Liver (tissue), 9 donors: Measurements from ENCODE around the gene RETN. TPM values are rescaled to one million over a fixed set of nuclear protein-coding genes. Genes with fewer than 3 reads are reported as not detected.

Experiments
- DNase-seq: peaks from one replicate; pipeline ENCODE4 v3.0.0-alpha.2; 2017; ENCODE audit warnings: low spot score
- H3K27ac ChIP-seq, 2 donors: one replicate each; pipeline ENCODE4 v1.7.0; 2013; ENCODE audit warnings: inconsistent platforms in 2 of 2, low read length in 2 of 2, control low read depth in 1 of 2, low read depth in 1 of 2, mild to moderate bottlenecking in 1 of 2
- H3K27me3 ChIP-seq, 4 donors: one replicate each; pipeline versions ENCODE4 v1.6.1 to v1.7.0; 2013; ENCODE audit warnings: low read length in 3 of 4, inconsistent platforms in 1 of 4, mild to moderate bottlenecking in 1 of 4, moderate library complexity in 1 of 4; ENCODE audit not compliant: control insufficient read depth in 4 of 4, insufficient read depth in 4 of 4
- H3K36me3 ChIP-seq, 4 donors: one replicate each; pipeline versions ENCODE4 v1.6.1 to v1.7.0; 2013; ENCODE audit warnings: low read length in 3 of 4, mild to moderate bottlenecking in 3 of 4, low read depth in 1 of 4, moderate library complexity in 1 of 4; ENCODE audit not compliant: control insufficient read depth in 4 of 4, insufficient read depth in 3 of 4
- H3K4me1 ChIP-seq, 4 donors: one replicate each; pipeline versions ENCODE4 v1.6.1 to v1.7.0; 2013; ENCODE audit warnings: low read length in 3 of 4, mild to moderate bottlenecking in 3 of 4, moderate library complexity in 1 of 4; ENCODE audit not compliant: control insufficient read depth in 4 of 4, insufficient read depth in 4 of 4
- H3K4me3 ChIP-seq, 3 donors: one replicate each; pipeline versions ENCODE4 v1.6.1 to v1.7.0; 2013; ENCODE audit warnings: low read length in 3 of 3, control low read depth in 1 of 3, low read depth in 1 of 3, mild to moderate bottlenecking in 1 of 3
- H3K9ac ChIP-seq, 2 donors: one replicate each; pipeline ENCODE4 v1.7.0; 2013; ENCODE audit warnings: low read length in 2 of 2, mild to moderate bottlenecking in 2 of 2, moderate library complexity in 2 of 2, control low read depth in 1 of 2, low read depth in 1 of 2
- H3K9me3 ChIP-seq, 4 donors: one replicate each; pipeline versions ENCODE4 v1.6.1 to v1.7.0; 2013; ENCODE audit warnings: low read length in 3 of 4; ENCODE audit not compliant: control insufficient read depth in 4 of 4
- EGR1 ChIP-seq, 2 donors: IDR thresholded peaks; 2 replicates each; pipeline ENCODE4 v1.6.1; 2016 to 2018; ENCODE audit warnings: antibody characterized with exemption in 2 of 2, low read depth in 2 of 2
- FOXA1 ChIP-seq: IDR thresholded peaks from 2 replicates; pipeline ENCODE4 v1.6.1; 2016; ENCODE audit warnings: antibody characterized with exemption
- FOXA2 ChIP-seq: IDR thresholded peaks from 2 replicates; pipeline ENCODE4 v1.6.1; 2016; ENCODE audit warnings: antibody characterized with exemption
- GABPA ChIP-seq, 2 donors: IDR thresholded peaks in 1 of 2; conservative IDR thresholded peaks in 1 of 2; 2 replicates each; pipeline ENCODE4 v1.6.1; 2016; ENCODE audit warnings: antibody characterized with exemption in 2 of 2, mild to moderate bottlenecking in 1 of 2, moderate library complexity in 1 of 2
- HNF4A ChIP-seq, 2 donors: conservative IDR thresholded peaks; 2 replicates each; pipeline ENCODE4 v1.6.1; 2016; ENCODE audit warnings: antibody characterized with exemption in 2 of 2, mild to moderate bottlenecking in 2 of 2
- HNF4G ChIP-seq: IDR thresholded peaks from 2 replicates; pipeline ENCODE4 v1.6.1; 2016; ENCODE audit warnings: antibody characterized with exemption
- JUND ChIP-seq, 2 donors: IDR thresholded peaks; 2 replicates each; pipeline ENCODE4 v1.6.1; 2016; ENCODE audit warnings: antibody characterized with exemption in 2 of 2
- NR2F2 ChIP-seq: IDR thresholded peaks from 2 replicates; pipeline ENCODE4 v1.6.1; 2016; ENCODE audit warnings: antibody characterized with exemption
- RAD21 ChIP-seq, 2 donors: IDR thresholded peaks; 2 replicates each; pipeline ENCODE4 v1.6.1; 2016; ENCODE audit warnings: antibody characterized with exemption in 2 of 2, mild to moderate bottlenecking in 2 of 2
- RXRA ChIP-seq, 2 donors: IDR thresholded peaks; 2 replicates each; pipeline ENCODE4 v1.6.1; 2017 to 2018; ENCODE audit warnings: antibody characterized with exemption in 2 of 2, mild to moderate bottlenecking in 1 of 2
- SP1 ChIP-seq: IDR thresholded peaks from 2 replicates; pipeline ENCODE4 v1.6.1; 2018; ENCODE audit warnings: antibody characterized with exemption, mild to moderate bottlenecking
- TAF1 ChIP-seq: conservative IDR thresholded peaks from 2 replicates; pipeline ENCODE4 v1.6.1; 2016; ENCODE audit warnings: antibody characterized with exemption, mild to moderate bottlenecking
- YY1 ChIP-seq: IDR thresholded peaks from 2 replicates; pipeline ENCODE4 v1.6.1; 2016; ENCODE audit warnings: antibody characterized with exemption, mild to moderate bottlenecking
- WGBS: extraction: QIAGEN DNeasy Blood & Tissue Kit; methylation state at CpG from one replicate; pipeline ENCODE4 v1.1.7; 2013; 5-methylcytosine and 5-hydroxymethylcytosine counted together
- polyA plus RNA-seq, 2 donors: library from polyadenylated mRNA; stranded (reverse) in 1 of 2; unstranded in 1 of 2; fragments of 200-250 nt in 1 of 2; fragments of >200 nt in 1 of 2; fragmentation: Nextera tagmentation in 1 of 2; extraction: Ambion mirVana in 1 of 2; gene quantifications; one replicate each; pipeline versions ENCODE4 v1.2.1 to v1.2.3, GENCODE V29; 2013 to 2015
- total RNA-seq, 2 donors: library from RNA; depleted of rRNA; stranded (reverse); fragments of >200 nt; gene quantifications; one replicate each; pipeline ENCODE4 v1.2.3, GENCODE V29; 2014
- TF ChIP-seq, protein P1 (sequence below): fragments of 150-350 bp; IDR thresholded peaks from 2 replicates; pipeline ENCODE4 v1.5.1; 2017; ENCODE audit warnings: improper control_type of control experiment, low read depth, low read length; ENCODE audit not compliant: missing input control
- TF ChIP-seq, protein P2 (sequence below): IDR thresholded peaks from 2 replicates; pipeline ENCODE4 v1.6.1; 2016; ENCODE audit warnings: antibody characterized with exemption
- TF ChIP-seq, protein P3 (sequence below): IDR thresholded peaks from 2 replicates; pipeline ENCODE4 v1.6.1; 2016; ENCODE audit warnings: antibody characterized with exemption
- TF ChIP-seq, protein P4 (sequence below): IDR thresholded peaks from 2 replicates; pipeline ENCODE4 v1.6.1; 2016; ENCODE audit warnings: antibody characterized with exemption, mild to moderate bottlenecking
- donor health status: healthy.
- donor health status: healthy.
- donor health status: healthy.
- donor health status: healthy.
- donor health status: healthy.

The RETN gene
- total and polyA plus RNA-seq, 4 donors: 1.9 to 11.5 TPM; not detected in 2

DNA sequence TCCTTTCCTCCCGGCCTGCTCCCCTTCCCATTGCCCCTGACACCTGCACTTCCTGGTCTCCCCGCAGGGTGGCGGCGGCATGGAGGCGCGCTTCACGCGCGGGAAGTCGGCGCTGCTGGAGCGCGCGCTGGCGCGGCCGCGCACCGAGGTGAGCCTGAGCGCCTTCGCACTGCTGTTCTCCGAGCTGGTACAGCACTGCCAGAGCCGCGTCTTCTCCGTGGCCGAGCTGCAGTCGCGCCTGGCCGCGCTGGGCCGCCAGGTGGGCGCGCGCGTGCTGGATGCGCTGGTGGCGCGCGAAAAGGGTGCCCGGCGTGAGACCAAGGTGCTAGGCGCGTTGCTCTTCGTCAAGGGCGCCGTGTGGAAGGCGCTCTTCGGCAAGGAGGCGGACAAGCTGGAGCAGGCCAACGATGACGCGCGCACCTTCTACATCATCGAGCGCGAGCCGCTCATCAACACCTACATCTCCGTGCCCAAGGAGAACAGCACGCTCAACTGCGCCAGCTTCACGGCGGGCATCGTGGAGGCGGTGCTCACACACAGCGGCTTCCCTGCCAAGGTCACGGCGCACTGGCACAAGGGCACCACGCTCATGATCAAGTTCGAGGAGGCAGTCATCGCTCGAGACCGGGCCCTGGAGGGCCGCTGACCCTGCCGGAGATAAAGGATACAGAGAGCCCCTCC, 13.5 kb downstream of the RETN start:
- Histone ChIP-seq H3K9ac (no peak overlapping the region), H3K36me3 (peaks cover 0 to 6% (median 0%) of the 10 kb centered on the region in 4 donors), H3K9me3 (no peaks in the 10 kb centered on the region), H3K27ac (peak overlapping the region in 1 of 2 donors; percentile 84), H3K4me3 (peak overlapping the region in 1 of 3 donors; percentile 80), H3K4me1 (peaks cover 0 to 25% (median 13%) of the 10 kb centered on the region in 4 donors), H3K27me3 (no peaks in the 10 kb centered on the region)
- DNase-seq: no peak
- no peak for TF ChIP-seq NR2F2
- TF ChIP-seq, protein P1, sequence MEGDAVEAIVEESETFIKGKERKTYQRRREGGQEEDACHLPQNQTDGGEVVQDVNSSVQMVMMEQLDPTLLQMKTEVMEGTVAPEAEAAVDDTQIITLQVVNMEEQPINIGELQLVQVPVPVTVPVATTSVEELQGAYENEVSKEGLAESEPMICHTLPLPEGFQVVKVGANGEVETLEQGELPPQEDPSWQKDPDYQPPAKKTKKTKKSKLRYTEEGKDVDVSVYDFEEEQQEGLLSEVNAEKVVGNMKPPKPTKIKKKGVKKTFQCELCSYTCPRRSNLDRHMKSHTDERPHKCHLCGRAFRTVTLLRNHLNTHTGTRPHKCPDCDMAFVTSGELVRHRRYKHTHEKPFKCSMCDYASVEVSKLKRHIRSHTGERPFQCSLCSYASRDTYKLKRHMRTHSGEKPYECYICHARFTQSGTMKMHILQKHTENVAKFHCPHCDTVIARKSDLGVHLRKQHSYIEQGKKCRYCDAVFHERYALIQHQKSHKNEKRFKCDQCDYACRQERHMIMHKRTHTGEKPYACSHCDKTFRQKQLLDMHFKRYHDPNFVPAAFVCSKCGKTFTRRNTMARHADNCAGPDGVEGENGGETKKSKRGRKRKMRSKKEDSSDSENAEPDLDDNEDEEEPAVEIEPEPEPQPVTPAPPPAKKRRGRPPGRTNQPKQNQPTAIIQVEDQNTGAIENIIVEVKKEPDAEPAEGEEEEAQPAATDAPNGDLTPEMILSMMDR: no peak
- TF ChIP-seq RAD21 (IDR thresholded peaks at IDR 0.05): no peak
- no peak for TF ChIP-seq HNF4A (conservative IDR thresholded peaks at IDR 0.05)
- TF ChIP-seq, protein P2, sequence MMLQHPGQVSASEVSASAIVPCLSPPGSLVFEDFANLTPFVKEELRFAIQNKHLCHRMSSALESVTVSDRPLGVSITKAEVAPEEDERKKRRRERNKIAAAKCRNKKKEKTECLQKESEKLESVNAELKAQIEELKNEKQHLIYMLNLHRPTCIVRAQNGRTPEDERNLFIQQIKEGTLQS: no peak
- TF ChIP-seq JUND (IDR thresholded peaks at IDR 0.05): no peak
- no peak for TF ChIP-seq SP1
- no peak for TF ChIP-seq TAF1
- TF ChIP-seq, protein P3, sequence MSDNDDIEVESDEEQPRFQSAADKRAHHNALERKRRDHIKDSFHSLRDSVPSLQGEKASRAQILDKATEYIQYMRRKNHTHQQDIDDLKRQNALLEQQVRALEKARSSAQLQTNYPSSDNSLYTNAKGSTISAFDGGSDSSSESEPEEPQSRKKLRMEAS: no peak
- TF ChIP-seq, protein P4, sequence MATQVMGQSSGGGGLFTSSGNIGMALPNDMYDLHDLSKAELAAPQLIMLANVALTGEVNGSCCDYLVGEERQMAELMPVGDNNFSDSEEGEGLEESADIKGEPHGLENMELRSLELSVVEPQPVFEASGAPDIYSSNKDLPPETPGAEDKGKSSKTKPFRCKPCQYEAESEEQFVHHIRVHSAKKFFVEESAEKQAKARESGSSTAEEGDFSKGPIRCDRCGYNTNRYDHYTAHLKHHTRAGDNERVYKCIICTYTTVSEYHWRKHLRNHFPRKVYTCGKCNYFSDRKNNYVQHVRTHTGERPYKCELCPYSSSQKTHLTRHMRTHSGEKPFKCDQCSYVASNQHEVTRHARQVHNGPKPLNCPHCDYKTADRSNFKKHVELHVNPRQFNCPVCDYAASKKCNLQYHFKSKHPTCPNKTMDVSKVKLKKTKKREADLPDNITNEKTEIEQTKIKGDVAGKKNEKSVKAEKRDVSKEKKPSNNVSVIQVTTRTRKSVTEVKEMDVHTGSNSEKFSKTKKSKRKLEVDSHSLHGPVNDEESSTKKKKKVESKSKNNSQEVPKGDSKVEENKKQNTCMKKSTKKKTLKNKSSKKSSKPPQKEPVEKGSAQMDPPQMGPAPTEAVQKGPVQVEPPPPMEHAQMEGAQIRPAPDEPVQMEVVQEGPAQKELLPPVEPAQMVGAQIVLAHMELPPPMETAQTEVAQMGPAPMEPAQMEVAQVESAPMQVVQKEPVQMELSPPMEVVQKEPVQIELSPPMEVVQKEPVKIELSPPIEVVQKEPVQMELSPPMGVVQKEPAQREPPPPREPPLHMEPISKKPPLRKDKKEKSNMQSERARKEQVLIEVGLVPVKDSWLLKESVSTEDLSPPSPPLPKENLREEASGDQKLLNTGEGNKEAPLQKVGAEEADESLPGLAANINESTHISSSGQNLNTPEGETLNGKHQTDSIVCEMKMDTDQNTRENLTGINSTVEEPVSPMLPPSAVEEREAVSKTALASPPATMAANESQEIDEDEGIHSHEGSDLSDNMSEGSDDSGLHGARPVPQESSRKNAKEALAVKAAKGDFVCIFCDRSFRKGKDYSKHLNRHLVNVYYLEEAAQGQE: no peak
- no peak for TF ChIP-seq HNF4G
- TF ChIP-seq RXRA (IDR thresholded peaks at IDR 0.05): no peak
- TF ChIP-seq FOXA1: no peak
- no peak for TF ChIP-seq GABPA (IDR thresholded peaks at IDR 0.05 in 1 of 2, conservative IDR thresholded peaks at IDR 0.05 in 1 of 2)
- TF ChIP-seq EGR1 (IDR thresholded peaks at IDR 0.05; ENCODE audit: low read depth in 2 of 2): no peak
- WGBS: 88% methylated on average over 74 of the region's 74 CpGs

DNA sequence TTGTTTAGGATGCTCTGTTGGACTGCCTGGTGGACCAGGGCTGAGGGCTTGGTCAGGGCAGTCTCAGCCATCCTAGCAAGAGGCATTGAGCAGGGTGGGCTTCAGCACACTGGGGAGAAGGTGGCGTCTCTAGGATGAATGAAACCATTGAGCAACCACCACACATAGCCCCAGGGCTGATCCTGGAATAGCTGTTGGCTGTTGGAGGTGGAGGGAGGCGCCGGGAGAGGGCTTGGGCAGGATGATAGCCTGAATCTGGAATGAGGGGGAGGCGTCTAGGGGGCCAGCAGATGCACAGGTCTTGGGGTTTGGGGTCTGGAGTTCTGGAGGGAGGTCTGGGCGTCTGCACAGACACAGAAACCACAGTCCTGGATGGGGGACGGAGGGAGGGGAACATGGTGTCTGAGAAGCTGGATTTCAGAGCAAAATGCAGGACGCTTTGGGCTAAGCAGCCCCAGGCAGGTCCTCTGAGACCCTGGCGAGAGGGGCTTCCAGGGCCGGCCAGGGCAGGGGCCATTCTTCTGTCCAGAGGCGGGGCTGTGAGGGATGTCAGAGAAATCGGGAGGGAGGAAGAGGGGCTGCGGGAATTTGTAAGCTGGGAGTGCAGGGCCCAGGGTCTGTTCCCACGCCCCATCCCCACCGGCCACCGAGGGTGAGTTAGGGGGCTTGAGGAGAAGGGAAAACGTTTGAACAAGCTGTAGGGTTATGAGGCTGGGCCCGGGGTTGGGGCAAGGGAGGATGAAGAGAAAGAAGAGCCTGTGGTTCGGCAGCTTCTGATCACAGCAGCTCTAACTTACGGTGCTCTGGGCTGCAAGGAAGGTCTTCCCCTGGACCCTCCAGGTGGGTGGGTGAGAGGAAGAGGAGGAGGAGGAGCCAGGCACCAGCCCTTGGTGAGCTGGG, 16.9 kb downstream of the RETN start:
- no peak overlapping the region for H3K4me3 ChIP-seq
- no peak overlapping the region for H3K27ac ChIP-seq
- WGBS: 45% methylated on average over 19 of the region's 19 CpGs
- no peak for DNase-seq
- H3K4me1 ChIP-seq: peaks cover 0 to 13% (median 6%) of the 10 kb centered on the region in 4 donors
- no peaks in the 10 kb centered on the region for H3K27me3 ChIP-seq
- peaks cover 0 to 6% (median 0%) of the 10 kb centered on the region in 4 donors for H3K36me3 ChIP-seq
- no peaks in the 10 kb centered on the region for H3K9me3 ChIP-seq
- H3K9ac ChIP-seq: no peak overlapping the region
- TF ChIP-seq, protein P2: no peak
- TF ChIP-seq, protein P4: no peak
- TF ChIP-seq EGR1 (IDR thresholded peaks at IDR 0.05; ENCODE audit: low read depth in 2 of 2): no peak
- no peak for TF ChIP-seq HNF4G
- no peak for TF ChIP-seq FOXA2
- no peak for TF ChIP-seq TAF1
- TF ChIP-seq YY1: no peak
- TF ChIP-seq HNF4A (conservative IDR thresholded peaks at IDR 0.05): no peak
- no peak for TF ChIP-seq NR2F2
- no peak for TF ChIP-seq SP1
- TF ChIP-seq, protein P1: no peak
